Activated effector memory CD4-positive, alpha-beta T cell treated with anti-CD3 and anti-CD28 coated beads, Interleukin-2, amount 50 U/mL, for 16 hours (primary cell): Measurements from ENCODE around the gene RER1.
A peak's percentile ranks its signal among the peaks of the same experiment; 100 is the strongest.

ENCODE experiments used
- DNase-seq: peaks from one replicate; pipeline ENCODE4 v3.0.0-alpha.2; 2020

Gene RER1

DNA sequence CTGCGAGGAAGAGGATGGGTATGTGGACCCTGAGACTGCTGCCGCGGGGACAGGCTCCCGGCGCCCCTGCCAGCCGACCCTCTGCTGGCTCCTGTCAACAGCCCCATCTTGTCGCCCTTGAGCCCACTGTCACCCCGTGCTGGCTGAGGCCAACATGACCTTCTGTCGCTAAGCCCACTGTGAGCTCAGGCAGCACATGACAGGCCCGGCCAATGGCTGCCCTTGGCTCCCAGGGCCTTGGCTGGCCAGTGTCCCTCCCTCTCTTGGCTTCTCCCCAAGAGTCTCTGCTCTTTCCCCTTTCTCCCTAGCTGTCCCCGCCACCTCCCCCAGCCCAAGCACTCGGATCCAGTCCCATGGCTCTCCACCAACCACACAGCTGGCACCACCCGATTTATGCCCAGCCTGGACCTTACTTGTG, 17.2 kb downstream of the RER1 start:
- DNase-seq: no peak

DNA sequence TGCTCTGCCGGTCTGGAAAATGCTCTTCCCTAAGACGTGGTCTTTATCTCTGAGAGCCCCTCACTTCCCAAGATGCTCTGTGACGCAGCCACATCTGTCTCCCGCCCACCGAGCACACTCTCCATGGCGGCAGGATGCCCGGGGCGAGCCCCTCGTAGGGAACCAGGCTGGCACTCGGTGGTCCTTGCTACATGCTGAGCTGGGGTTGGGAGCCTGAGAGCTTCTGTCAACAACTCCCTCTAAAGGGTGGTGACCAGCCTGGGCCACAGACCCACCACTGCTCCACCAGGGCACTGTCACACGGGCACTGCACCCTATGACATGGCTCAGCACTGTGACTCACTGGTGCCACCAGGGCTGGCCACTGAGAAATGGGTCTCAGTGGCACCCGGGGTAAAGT, 18.1 kb downstream of the RER1 start:
- no peak for DNase-seq

DNA sequence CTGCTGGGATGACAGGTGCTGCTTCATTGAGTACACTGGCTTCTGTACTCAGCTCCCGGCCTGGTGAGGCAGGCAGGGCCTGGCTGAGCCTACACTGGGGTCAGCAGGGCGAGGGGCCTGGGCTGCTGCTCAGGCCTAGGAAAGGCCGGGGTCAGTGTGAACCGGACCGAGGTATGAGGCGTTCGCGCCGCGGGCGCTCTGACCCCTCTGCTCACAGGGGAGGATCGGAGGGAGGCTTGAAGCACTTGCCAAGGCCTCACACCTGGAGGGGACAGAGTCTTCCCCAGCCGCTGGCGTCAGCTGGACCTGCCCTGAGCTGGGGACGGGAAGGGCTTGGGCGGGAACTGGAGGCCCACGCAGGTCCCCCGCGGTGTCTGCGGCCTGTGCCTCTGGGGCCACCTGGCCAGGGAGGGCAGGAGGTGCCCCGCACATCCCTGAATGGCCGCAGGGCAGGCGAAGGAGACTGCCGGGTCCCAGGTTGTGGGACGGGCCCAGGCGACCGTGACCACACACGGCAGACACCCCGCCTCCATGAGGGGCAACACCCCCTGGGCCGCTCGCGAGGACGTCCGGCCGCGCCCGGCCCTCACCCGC, 20.3 kb downstream of the RER1 start:
- DNase-seq: no peak

DNA sequence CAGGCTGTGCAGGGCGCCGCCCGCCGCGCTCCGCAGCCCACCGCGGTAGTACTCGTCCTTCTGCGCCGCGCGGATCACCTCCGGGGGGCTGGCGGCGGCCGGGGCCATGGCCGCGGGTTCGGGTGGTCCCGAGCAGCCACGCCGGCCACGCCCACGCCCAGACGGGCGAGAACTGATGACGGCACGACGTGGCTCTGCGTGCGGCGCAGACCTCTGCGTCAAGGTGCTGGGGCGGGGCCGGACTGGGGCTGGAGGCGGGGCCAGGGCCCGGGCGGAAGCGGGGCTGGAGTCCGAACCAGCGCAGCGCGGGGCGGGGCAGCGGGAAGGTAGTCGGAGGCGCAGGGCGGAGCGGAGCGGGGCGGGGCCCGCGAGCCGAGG, 20.7 kb downstream of the RER1 start, which contains the start of gene PEX10:
TSS of gene PEX10 (minus strand) at position 170 of the 378 bp plus-strand sequence. CDS start at position 108, 62 bp downstream.
- DNase-seq: peak; percentile 100

DNA sequence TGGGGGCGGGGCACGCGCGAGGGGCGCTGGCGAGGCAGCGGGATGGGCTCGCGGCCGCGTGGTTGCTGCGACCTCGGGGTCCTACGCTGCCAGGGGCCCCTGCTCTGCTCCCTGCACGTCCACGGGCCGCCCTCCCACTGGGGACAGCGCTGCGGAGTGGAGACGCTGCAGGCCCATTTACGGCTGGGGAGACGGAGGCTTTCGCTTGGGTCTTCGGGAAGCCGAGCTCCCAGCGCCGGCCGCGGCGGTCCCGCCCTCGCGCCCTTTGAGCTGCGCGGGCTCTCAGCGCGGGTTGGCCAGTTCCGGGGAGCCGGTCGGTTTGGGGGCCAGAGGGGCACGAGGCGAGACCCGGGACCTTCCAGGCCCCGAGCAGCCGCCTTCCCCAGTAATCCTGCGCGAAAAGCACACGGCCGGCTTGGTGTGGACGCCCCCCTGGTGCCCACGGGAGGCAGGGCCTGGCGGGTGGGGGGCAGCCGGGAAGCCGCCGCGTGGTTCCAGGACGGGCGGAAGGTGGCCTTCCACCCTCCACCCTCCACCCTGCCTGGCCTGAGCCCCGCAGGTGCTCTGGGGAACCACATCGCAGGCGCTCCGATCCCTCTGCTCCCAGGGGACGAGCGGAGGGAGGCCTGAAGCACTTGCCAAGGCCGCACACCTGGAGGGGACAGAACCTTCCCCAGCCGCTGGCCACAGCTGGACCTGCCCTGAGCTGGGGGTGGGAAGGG, 21.3 kb downstream of the RER1 start:
- DNase-seq: no peak

DNA sequence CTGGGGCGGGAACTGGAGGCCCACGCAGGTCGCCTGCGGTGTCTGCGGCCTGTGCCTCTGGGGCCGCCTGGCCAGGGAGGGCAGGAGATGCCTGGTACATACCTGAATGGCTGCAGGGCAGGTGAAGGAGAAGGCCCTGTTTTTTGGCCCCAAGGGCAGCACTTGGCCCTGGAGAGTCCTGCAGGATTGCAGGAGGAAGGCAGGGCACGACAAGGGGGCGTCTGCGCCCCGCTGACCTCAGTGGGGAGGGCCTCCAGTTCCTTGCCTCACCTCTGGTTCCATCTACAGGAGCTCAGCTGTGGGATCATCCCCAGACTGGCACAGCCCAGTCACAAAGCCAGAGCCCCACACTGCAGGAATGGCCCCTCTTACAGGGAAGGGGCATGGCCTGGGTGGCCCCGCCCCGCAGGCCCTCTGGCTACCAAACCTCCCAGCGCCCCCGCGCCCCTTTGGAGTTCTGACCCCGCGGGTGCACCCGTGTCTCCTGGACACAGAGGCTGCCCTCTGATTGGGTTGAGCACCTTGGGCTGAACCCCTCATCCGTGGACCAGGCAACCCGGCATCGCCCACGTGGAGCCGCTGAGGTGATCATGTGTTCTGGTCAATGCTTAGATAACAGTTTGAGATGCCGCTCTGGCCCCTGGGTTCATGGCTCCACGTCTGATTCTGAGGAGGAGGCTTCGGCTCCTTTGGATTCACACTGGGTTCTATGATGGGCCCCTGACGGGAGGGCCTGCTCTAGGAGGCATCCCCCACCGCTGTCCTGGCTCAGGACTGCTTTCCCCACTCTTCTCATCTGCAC, 22.1 kb downstream of the RER1 start:
- DNase-seq: peak; percentile 70

DNA sequence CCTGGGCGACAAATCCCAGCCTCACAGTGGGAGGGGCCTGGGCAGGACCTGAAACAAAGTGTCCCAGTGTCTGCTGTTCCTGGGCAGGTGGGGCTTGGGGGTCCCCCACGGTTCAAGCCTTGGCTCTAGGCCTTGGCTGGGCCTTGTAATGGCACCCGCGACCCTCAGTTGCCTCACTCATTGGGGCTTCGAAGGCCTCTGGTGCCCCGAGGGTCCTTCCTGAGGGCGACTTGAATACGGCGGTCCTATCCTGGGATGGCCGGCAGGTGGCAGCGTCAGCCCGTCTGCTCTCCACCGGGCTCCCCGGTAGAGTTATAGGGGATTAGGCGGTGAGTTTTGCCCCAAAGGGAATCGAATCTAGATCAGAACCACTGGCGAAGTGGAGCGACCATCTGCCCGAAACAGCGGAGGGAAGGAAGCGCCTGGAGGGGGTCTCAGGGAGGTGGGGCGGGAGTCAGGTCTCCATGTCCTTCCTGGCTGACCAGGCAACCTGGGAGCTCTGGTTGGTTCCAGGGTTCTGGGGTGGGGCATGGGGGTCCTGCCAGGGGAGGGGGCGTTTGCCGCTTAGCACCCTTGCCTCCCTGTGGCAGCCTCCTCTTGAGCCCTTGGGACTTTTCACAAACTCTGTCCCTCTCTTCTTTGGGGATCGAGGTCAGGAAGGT, 22.8 kb downstream of the RER1 start:
- peak; percentile 93 for DNase-seq

DNA sequence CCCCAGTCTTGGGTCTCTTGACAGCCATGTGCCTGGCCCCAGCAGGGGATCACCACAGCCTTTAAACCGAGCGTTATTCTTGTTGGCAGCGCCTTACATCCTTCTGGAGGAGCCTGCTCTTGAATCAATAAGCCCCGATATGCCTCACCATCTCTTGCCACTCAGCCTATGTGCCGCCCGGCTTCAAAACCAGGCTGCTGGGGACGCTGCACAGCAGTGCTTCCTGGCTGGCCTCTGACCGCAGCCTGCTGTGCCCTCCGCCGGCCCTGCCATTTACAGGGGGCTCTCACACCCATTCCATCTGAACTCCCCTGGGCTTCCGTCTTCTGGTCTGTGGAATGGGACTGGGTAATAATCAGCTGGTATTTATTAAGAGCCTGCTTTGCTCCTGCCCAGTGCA, 23.7 kb downstream of the RER1 start:
- DNase-seq: no peak

DNA sequence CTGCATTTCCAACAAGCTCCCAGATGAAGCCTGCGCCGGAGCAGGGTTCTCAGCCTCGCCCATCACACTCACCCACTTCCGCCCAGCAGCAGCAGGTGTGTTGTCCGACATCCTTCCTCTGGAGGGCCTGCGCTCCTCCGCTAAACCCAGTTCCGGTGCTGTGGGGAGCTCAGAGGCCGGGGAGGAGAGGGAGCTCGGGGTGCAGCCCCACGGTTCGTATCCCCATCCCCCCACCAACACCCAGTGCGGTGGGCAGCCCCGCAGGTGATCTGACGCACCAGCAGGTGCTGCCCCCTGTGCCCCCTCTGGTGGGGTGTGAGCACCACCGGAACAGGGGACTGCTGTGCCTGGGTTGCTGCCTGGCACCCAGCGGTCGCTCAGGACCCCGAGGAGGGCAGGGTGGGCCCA, 24.2 kb downstream of the RER1 start:
- DNase-seq: peak; percentile 81

DNA sequence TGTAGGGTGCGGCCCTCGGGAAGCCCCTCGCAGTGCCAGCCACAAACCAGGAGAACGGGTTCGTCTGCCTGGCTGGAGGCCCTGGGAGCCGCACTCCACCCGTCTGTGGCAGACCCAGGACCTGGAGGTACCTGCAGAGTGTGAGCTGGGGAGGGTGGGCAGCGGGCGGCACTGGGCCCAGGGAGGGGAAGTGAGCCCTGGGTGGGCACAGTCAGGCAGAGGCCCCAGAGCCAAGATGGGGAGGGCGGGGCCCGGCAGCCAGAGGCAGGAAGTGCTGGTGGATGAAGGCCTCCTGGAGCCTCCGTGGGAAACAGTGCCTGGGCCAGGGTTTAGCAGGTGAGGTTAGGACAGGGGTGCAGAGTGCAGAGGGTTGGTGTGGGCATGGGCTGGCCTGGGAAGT, 24.8 kb downstream of the RER1 start:
- DNase-seq: peak; percentile 77

DNA sequence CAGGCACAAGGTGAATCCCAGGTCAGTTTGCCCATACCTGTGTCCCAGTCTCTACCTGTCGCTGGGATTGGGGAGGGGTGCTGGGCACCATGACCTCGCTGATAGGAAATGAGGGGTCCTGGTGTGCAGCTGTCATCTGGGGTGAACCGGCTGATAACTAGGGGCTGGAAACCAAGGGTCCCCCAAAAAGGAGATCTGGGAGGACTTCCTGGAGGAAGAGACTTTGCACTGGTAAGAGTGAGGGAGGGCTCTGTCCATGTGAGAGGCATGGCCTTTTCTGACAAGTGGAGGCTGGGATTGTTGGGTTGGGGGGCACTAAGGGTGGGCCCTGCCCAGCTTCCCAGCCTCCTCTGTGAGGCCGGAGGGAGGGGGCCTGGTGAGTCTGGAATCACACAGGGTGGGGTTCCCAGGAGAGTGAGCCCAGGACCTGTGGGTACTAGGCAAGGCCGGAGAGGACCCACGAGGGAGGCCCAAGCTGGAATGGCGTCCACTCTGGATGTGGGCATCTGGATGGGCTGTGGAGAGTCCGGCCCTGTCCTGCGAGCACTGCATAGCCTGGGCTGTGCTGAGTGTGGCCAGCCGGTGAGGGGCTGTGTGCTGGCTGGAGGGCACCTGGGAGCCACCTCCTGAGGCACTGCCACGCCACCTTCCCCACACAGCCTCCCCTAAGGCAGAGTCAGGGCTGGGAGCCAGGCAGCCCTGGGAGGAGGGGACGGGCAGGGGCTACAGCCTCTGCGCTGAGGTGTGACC, 25.6 kb downstream of the RER1 start:
- no peak for DNase-seq

DNA sequence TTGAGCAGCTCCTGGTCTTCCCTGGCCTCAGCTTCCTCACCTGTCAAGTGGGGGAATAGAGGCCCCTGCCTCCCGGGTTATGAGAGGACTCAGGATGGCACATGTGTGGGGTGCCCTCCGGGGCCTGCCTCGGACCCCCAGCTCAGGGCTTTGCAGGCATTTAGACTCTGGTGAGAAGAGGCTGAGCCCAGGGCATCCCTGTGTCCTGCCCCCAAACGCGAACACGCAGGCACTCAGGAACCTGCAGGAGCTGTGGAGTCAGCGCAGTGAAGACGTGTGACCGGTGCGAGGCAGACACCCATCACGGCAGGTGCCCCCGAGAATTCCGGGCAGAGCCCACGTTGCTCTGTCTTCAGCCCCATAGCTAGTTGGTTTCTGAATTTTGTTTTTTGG, 26.2 kb downstream of the RER1 start:
- DNase-seq: no peak

DNA sequence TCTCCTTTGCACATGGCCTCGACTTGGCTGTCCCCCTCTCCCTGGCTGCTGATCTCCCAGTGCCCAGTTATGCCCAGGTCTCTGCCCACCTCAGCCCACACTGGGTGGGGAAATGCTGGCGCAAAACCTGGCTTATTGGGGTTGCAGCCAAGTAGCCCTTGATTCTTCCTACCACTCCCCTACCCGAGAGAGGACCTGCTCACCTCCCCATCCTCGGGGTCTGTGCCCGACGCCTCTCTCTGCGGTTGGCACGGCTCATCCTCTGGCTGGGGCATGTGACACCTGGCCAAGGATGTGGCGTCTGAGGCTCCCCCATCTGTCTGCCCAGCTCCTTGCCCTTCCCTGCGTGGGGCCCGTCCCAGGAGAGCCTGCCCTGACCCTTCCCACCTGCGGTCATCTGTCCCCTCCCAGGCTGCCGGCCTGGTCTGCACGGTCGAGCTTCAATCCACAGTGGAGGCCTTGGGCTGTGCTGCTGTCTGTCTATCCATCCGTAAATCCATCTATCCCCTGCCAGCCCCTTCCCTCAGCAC, 27.2 kb downstream of the RER1 start:
- no peak for DNase-seq

DNA sequence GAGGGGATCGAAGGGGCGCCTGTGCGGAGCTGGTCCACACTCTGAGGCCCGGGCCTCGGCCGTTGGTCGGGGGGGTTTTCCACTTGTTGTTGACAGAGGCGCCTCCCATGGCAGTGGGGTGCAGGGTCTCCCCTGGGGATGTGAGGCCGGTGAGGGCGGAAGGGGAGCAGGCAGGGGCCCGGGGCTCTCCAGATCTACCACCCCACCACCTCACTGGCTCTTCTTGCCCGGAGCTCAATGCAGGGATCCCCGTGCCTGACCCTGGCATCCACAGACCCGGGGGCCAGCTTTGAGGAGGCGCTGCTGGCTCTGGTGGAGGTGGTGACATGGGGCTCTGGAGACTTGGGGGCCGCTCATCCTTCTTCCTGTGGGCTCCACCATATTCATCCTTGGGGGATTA, 27.8 kb downstream of the RER1 start:
- DNase-seq: no peak

DNA sequence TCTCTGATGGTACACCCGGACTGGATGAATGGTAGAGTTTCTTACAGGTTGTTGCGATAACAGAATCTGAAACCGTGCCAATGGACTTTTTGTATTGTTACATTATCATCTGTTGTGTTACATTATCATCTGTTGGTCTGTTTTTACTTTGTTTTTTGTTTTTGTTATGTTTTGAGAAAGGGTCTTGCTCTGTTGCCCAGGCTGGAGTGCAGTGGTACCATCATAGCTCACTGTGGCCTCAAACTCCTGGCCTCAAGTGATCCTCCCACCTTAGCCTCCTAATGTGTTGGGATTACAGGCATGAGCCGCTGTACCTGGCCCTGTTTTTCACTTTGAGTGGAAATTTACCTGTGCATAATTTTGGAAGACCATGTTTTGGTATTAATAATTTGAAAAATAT, 30.9 kb downstream of the RER1 start:
- DNase-seq: no peak

DNA sequence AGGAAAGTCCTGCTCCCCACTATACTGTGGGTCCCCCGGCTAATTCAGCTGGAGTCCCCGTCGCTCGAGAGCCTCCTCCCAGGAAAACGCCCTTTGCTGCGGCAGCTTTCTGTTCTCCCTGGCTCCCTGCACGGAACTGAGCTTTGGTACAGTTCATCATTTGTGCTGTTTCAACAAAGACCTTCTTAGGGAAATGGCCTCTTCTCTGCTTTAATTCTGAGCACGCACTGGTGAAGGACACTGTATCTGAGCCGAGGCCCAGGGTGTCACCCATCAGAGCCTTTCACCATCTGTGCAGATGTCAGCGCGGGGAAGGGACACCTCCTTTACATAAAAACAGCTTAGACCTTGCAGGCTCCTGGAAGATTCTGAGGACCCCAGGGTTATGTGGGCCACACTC, 34.3 kb downstream of the RER1 start:
- DNase-seq: no peak

DNA sequence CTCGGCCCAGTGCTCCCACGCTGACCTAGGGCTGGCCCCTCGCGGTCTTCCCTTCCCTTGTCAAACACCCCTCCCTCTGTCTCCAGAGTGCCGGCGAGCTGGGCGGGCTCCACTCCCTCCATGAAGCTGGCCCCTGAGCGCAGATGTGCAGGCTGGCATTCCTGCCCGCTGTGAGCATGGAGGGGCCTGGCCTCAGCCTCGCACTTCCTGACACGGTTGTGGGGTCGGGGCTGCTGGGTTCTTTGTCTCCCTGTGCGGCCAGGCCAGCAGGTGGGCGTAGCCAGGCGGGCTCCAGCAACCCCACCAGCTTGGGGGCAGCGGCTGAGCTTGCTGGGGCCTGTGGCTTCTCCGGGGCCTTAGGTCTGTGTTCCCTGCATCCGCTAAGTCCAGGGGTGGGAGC, 34.9 kb downstream of the RER1 start:
- DNase-seq: no peak

DNA sequence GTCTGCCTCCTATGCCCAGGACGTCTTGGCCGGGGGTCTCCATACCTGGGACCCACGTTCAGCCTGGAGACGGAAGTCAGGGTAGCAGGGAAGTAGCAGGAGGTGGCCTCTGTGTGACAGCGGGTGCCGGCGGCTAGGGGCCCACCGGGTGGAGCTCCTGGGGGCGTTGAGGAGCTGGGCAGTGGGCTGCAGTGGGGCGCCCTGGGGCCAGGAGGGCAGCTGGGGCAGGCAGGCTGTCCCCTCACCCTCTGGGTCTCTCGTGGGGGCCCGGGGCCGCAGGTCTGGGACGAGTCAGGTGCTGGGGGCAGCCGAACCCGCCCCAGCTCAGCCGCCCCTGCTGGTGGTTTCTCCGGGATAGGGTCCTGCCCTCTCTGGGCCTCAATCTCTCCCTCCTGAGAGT, 35.4 kb downstream of the RER1 start:
- no peak for DNase-seq

DNA sequence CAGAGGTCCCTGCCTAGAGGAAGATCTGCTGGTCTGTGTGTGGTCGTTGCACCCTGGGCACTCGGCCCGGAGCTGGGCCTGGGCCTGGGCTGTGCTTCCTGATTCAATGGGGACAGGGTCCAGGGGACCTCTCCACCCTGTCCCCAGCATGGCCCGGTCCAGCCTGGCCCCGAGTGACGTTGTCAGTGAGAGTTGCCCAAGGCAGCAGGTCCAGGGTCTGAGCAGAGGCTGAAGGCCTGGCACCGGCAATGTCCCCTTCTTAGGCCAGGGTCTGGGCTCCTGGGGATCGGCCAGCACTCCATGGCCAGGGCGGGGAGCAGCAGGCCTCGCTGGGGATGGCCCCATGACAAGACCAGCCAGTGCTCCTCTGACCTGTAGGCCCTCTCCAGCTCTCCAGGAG, 36.3 kb downstream of the RER1 start:
- DNase-seq: no peak

DNA sequence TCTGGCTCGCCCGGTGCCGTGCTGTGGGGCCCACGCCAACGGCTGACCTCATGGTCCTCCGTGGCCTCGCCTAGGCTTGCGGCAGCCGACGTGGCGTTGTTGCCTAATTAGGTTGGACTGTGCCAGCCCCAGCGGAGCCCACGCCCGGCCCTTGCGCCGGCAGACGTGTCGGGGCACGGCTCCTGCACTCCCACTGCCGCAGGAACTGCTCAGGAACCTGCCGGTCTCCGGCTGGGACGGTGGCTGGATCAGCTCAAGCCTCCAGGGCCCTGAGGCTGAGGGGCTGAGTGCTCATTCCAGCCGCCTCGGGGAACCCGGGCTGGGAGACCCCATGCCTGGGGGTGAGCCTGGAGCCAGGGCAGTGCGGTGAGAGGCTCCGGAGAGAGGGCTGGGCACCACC, 36.8 kb downstream of the RER1 start:
- no peak for DNase-seq

DNA sequence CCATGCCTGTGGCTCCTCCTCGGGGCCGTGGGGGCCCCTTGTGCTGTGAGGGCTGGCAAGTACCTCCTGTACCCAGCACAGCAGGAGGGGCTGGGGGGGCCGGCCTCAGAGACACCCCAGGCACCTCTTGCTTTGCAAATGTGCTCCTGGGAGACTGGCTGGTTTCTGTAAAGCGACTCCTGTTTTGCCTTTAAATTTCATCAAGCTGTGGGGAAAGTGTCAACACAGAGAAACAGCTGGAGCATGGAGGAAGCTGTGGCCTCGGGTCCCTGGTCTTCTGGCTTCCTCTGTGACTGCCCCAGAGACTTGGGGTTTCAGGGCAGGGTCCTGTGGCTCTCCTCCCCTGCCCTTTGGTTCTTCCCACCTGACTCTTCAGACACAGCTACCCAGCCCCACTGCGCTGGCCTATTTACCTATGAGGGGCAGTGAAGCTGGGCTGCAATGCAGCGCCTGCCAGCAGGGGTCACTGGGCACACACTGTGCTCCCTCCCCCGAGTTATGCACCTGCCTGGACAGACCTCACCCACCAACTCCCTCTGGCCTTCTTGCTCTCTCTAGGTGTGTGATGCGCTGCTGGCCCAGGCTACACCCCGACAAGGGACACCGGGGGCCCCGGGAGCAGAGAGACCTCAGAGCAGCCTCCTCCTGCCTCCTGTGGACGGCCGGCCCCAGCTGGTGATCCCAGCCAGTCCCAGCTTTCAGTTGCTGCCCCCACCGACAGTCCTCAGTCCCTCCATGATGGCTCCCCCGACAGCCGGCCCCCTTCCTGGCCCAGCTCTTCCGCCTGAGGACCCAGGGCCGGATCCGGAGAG, 38.3 kb downstream of the RER1 start:
- no peak for DNase-seq

DNA sequence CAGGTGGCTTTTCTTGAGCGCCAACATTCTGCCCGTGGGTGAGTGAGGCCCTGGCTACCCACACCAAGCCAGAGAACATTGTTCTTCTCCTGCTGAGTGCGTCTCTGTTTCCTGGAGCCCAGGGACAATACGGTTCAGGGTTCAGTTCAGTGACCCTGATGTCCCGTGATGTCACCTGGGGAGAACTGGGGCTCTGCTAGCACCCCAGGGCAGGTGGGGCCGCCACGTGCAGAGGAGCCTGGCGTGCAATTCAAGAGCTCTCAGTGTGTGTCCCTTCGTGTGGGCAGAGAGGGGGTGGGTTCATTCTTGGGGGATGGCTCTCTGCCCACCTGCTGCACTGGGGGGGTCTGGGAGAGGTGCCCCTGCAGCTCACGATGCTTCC, 38.9 kb downstream of the RER1 start:
- DNase-seq: no peak
